Neural cell (in vitro differentiated cells): ENCODE results near the gene STYXL2.

Source experiments
- EP300 ChIP-seq: fragments of 450-650 bp; conservative IDR thresholded peaks from 2 replicates; pipeline ENCODE4 v1.6.1; 2014; ENCODE audit warnings: antibody characterized with exemption, mild to moderate bottlenecking, moderate library complexity; ENCODE audit not compliant: poor library complexity, severe bottlenecking
- MXI1 ChIP-seq: fragments of 450-650 bp; conservative IDR thresholded peaks from 2 replicates; pipeline ENCODE4 v1.6.1; 2014; ENCODE audit warnings: antibody characterized with exemption, mild to moderate bottlenecking; ENCODE audit not compliant: poor library complexity, severe bottlenecking
- POLR2AphosphoS5 ChIP-seq: IDR thresholded peaks from 2 replicates; pipeline ENCODE4 v1.6.1; 2012
- SMC3 ChIP-seq: fragments of 450-650 bp; conservative IDR thresholded peaks from 2 replicates; pipeline ENCODE4 v1.6.1; 2014; ENCODE audit warnings: antibody characterized with exemption, mild to moderate bottlenecking, moderate library complexity; ENCODE audit not compliant: poor library complexity
- TAF1 ChIP-seq: IDR thresholded peaks from 2 replicates; pipeline ENCODE4 v1.6.1; 2012; ENCODE audit warnings: low read depth
- TF ChIP-seq, protein P1 (sequence below): fragments of 450-650 bp; IDR thresholded peaks from 2 replicates; pipeline ENCODE4 v1.5.1; 2014; ENCODE audit warnings: antibody characterized with exemption, mild to moderate bottlenecking, moderate library complexity; ENCODE audit not compliant: poor library complexity, severe bottlenecking

DNA sequence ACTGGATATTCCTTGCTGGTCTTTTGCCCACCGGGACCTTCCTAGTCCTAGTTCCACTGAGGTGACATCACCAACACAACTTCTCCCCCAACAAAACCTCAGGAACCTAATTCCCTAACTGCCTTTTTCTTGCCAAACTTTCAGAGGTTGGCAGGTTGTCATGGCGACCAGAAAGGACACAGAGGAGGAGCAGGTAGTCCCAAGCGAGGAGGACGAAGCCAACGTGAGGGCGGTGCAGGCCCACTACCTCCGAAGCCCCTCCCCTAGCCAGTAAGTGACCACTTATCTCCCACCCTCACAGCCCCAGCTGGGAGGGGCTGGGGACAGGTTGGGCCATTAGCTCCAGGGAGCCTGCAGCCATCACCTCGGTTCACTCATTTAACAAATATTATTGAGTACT is 815 bp downstream of the STYXL2 start:
- TF ChIP-seq, protein P1, sequence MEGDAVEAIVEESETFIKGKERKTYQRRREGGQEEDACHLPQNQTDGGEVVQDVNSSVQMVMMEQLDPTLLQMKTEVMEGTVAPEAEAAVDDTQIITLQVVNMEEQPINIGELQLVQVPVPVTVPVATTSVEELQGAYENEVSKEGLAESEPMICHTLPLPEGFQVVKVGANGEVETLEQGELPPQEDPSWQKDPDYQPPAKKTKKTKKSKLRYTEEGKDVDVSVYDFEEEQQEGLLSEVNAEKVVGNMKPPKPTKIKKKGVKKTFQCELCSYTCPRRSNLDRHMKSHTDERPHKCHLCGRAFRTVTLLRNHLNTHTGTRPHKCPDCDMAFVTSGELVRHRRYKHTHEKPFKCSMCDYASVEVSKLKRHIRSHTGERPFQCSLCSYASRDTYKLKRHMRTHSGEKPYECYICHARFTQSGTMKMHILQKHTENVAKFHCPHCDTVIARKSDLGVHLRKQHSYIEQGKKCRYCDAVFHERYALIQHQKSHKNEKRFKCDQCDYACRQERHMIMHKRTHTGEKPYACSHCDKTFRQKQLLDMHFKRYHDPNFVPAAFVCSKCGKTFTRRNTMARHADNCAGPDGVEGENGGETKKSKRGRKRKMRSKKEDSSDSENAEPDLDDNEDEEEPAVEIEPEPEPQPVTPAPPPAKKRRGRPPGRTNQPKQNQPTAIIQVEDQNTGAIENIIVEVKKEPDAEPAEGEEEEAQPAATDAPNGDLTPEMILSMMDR, result no peak
- TF ChIP-seq TAF1 (no peak), SMC3 (no peak), POLR2AphosphoS5 (no peak), MXI1 (no peak), EP300 (no peak)
